T-cell (primary cell): Measurements from ENCODE around the gene PPIL4. TPM values are rescaled to one million over a fixed set of nuclear protein-coding genes. Genes with fewer than 3 reads are reported as not detected.

ENCODE experiments used
- total RNA-seq, 35 experiments: library from RNA in 6 of 35; stranded (reverse) in 6 of 35; fragments of 120-200 nt in 1 of 35; gene quantifications; one replicate each; pipeline versions ENCODE4 v1.2.1 to v1.2.4 and lab custom pipeline; 2013 to 2026

PPIL4 gene
- total RNA-seq, 5 donors from 2014 or later (not counting 1 experiment from before 2014, with no cell fraction given): 25.2 to 32.1 (median 26.6) TPM

Other genes with a start within 250 kb of the PPIL4 start
- 100 to 1,000 TPM; 128 to 160 (median 146) TPM for gene TAB2, start 228.3 kb downstream of the PPIL4 start, total RNA-seq
- gene SUMO4, start 145.8 kb downstream of the PPIL4 start, total RNA-seq: 10 to 100 TPM in 1 of 5 donors, 1 to 10 TPM in 4; 5.7 to 11.4 (median 8.5) TPM
- 100 to 1,000 TPM in 3 of 5 donors, 10 to 100 TPM in 2; 48.2 to 117 (median 107) TPM for gene ZC3H12D, start 61.0 kb downstream of the PPIL4 start, total RNA-seq
- gene GINM1, start 20.3 kb upstream of the PPIL4 start, total RNA-seq: 10 to 100 TPM; 15.4 to 24.5 (median 15.7) TPM
- 10 to 100 TPM; 15.2 to 18.2 (median 15.9) TPM for gene KATNA1, start 102.7 kb upstream of the PPIL4 start, total RNA-seq
- 10 to 100 TPM; 38.0 to 43.3 (median 39.2) TPM for gene LATS1, start 172.1 kb upstream of the PPIL4 start, total RNA-seq
- 10 to 100 TPM; 14.6 to 53.5 (median 46.0) TPM for gene NUP43, start 200.5 kb upstream of the PPIL4 start, total RNA-seq
- gene PCMT1, start 203.7 kb upstream of the PPIL4 start, total RNA-seq: 10 to 100 TPM; 33.9 to 63.1 (median 53.1) TPM